ENCODE results near the gene IL7R. TPM values are rescaled to one million over a fixed set of nuclear protein-coding genes. Genes with fewer than 3 reads are reported as not detected.

IL7R gene
- total RNA-seq, 1 experiment from 2014 or later = 7.7 TPM

DNA sequence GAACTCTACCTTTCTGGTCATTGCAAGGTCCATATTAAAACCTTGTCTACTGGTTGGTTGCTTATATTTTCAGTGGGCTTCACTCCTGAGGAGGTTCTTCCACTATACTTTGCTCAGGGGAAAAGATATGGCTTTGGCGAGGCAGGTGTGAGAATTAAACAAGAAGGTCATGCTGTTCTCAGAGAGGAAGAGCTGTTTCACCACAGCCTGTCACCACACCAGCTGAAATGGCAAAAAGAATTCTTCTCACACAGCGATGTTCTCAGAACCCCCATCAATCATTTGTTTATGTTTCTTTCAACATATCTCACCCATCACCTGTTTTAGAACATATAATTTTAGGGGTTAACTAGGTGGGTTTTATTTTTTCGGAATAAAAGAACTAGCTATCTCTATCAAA is 43.1 kb downstream of the IL7R start:
- Histone ChIP-seq H3K27ac (ENCODE audit: low read depth, low read length, poor library complexity, severe bottlenecking) (no peak overlapping the region), H3K4me3 (ENCODE audit: low read depth, low read length, poor library complexity, severe bottlenecking) (no peak overlapping the region), H3K4me1 (ENCODE audit: insufficient read depth, low read length, poor library complexity, severe bottlenecking) (no peaks in the 10 kb centered on the region), H3K9me3 (ENCODE audit: low read depth, low read length, poor library complexity, severe bottlenecking) (peaks cover 3% of the 10 kb centered on the region), H3K36me3 (ENCODE audit: insufficient read depth, low read length, poor library complexity, severe bottlenecking) (no peaks in the 10 kb centered on the region), H3K27me3 (replicated peaks; ENCODE audit: insufficient read depth, low read depth, low read length, poor library complexity) (no peaks in the 10 kb centered on the region)
- intact Hi-C loops (cut with micrococcal nuclease; ENCODE audit: unreplicated experiment) = no loop called here
- DNase-seq (ENCODE audit: low spot score) = no peak
- BruUV-seq (replicated peaks) = no TSS peak
- no peak for TF ChIP-seq EZH2 (IDR thresholded peaks at IDR 0.05; ENCODE audit: borderline replicate concordance, low read depth, low read length, poor library complexity, severe bottlenecking)
- TF ChIP-seq, protein P1, sequence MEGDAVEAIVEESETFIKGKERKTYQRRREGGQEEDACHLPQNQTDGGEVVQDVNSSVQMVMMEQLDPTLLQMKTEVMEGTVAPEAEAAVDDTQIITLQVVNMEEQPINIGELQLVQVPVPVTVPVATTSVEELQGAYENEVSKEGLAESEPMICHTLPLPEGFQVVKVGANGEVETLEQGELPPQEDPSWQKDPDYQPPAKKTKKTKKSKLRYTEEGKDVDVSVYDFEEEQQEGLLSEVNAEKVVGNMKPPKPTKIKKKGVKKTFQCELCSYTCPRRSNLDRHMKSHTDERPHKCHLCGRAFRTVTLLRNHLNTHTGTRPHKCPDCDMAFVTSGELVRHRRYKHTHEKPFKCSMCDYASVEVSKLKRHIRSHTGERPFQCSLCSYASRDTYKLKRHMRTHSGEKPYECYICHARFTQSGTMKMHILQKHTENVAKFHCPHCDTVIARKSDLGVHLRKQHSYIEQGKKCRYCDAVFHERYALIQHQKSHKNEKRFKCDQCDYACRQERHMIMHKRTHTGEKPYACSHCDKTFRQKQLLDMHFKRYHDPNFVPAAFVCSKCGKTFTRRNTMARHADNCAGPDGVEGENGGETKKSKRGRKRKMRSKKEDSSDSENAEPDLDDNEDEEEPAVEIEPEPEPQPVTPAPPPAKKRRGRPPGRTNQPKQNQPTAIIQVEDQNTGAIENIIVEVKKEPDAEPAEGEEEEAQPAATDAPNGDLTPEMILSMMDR (conservative IDR thresholded peaks at IDR 0.05; ENCODE audit: low read depth, low read length) = no peak
- POLR2A ChIA-PET (ENCODE audit: low non-redundant PET) = no interaction called here
- CTCF ChIA-PET = no interaction called here

DNA sequence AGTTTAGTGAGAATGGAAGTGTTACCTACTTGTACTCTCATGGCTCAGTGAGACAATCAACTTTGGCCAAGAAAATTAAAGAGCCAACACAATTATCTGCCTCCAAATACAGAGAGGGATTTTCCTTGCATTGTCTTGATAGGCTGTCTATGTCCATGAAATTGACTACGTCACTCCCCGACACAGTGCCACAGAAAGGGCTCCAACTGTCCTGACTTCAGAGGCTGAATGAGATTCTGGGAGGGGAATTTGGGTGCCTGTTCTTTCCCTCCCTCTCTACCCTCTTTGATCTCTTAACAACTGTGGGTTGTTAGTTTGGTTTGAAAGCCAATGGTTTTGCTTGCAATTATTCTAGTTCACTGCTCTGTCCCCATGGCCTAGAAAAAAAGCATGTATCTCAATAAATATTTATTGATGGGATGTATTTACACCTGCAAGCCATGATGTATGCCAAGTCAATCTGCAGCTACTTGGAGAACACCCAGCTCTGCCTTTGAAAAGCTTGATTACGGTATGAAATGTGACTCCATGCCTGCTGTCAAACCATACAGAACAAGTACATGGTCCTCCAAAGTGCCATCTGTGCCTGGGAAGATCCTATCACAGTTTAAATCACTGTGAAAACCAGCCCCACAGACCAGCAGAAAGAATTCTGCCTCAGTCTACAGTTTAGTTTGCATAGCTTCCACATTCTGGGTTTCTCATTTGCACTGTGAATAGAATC is 44.4 kb downstream of the IL7R start:
- no TSS peak for BruUV-seq (replicated peaks)
- ChIA-PET CTCF (no interaction called here), POLR2A (ENCODE audit: low non-redundant PET) (no interaction called here)
- Histone ChIP-seq H3K4me3 (ENCODE audit: low read depth, low read length, poor library complexity, severe bottlenecking) (no peak overlapping the region), H3K9me3 (ENCODE audit: low read depth, low read length, poor library complexity, severe bottlenecking) (peaks cover 3% of the 10 kb centered on the region), H3K27ac (ENCODE audit: low read depth, low read length, poor library complexity, severe bottlenecking) (no peak overlapping the region), H3K4me1 (ENCODE audit: insufficient read depth, low read length, poor library complexity, severe bottlenecking) (no peaks in the 10 kb centered on the region), H3K27me3 (replicated peaks; ENCODE audit: insufficient read depth, low read depth, low read length, poor library complexity) (no peaks in the 10 kb centered on the region), H3K36me3 (ENCODE audit: insufficient read depth, low read length, poor library complexity, severe bottlenecking) (no peaks in the 10 kb centered on the region)
- intact Hi-C loops (cut with micrococcal nuclease; ENCODE audit: unreplicated experiment) = no loop called here
- no peak for TF ChIP-seq EZH2 (IDR thresholded peaks at IDR 0.05; ENCODE audit: borderline replicate concordance, low read depth, low read length, poor library complexity, severe bottlenecking)
- TF ChIP-seq, protein P1 (conservative IDR thresholded peaks at IDR 0.05; ENCODE audit: low read depth, low read length) = no peak
- no peak for DNase-seq (ENCODE audit: low spot score)

DNA sequence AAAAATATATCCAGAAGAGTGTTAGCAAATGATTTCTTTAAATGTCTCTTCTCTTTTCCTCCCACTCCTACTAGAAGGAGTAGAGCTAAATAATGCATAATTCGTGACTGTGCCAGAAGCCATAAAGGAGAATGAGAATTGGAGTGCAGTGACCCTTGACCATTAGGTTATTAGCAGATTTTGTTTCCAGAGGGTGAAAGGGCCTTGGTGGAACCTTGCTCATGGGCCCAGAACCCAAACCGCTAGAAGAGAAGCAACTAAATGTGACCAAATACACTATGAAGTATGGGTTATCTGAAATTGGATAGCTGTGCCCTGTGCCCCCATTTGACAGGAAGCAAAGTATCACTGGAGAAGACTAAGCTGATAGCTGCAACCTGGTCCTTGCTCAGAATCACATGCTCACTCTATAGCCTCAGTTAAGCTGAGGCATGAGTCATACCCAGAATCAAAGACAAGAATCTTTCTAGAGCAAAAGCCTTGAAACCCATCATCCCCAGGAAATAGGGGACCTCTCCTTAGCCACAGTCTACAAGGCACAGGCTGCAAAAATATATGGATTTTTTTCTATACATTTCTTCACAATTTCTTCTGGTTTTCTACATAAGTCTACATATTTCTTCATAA is 45.5 kb downstream of the IL7R start:
- TF ChIP-seq, protein P1 (conservative IDR thresholded peaks at IDR 0.05; ENCODE audit: low read depth, low read length) = no peak
- TF ChIP-seq EZH2 (IDR thresholded peaks at IDR 0.05; ENCODE audit: borderline replicate concordance, low read depth, low read length, poor library complexity, severe bottlenecking) = no peak
- BruUV-seq (replicated peaks) = no TSS peak
- ChIA-PET POLR2A (ENCODE audit: low non-redundant PET) (no interaction called here), CTCF (no interaction called here)
- Histone ChIP-seq H3K4me1 (ENCODE audit: insufficient read depth, low read length, poor library complexity, severe bottlenecking) (no peaks in the 10 kb centered on the region), H3K4me3 (ENCODE audit: low read depth, low read length, poor library complexity, severe bottlenecking) (no peak overlapping the region), H3K9me3 (ENCODE audit: low read depth, low read length, poor library complexity, severe bottlenecking) (peaks cover 3% of the 10 kb centered on the region), H3K27ac (ENCODE audit: low read depth, low read length, poor library complexity, severe bottlenecking) (no peak overlapping the region), H3K27me3 (replicated peaks; ENCODE audit: insufficient read depth, low read depth, low read length, poor library complexity) (no peaks in the 10 kb centered on the region), H3K36me3 (ENCODE audit: insufficient read depth, low read length, poor library complexity, severe bottlenecking) (no peaks in the 10 kb centered on the region)
- intact Hi-C loops (cut with micrococcal nuclease; ENCODE audit: unreplicated experiment) = no loop called here
- no peak for DNase-seq (ENCODE audit: low spot score)
